GM12801 (cell line): Measurements from ENCODE around the gene JAM2.

Experiments used
- CTCF ChIP-seq: IDR thresholded peaks from one replicate; pipeline ENCODE4 v1.5.1; 2011; ENCODE audit warnings: control low read depth; ENCODE audit not compliant: insufficient read length; ENCODE audit errors: extremely low read depth

Gene JAM2

DNA sequence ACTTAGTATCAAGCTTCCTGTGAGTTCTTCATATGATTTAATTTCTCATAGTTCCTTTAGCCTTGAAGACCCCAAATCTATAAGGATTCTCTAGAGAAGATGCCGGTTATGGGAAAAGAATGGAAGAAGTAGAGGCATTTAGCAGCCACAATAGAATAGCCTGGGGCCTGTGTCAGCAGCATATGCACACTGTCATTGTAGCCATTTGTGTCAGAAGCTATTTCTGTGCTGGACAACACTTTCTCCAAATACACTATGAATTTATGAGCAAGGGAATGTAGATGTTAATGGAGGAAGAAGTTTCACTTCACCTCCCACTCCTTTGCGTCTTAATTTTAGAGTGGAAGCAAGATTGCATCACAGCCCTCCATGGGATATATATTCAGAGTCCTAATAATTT lies 17.4 kb downstream of the JAM2 start:
- no peak for TF ChIP-seq CTCF

- no peak for TF ChIP-seq CTCF
Observed at GRCh38 chr21:25657140-25657539, 18.1 kb downstream of the JAM2 start.

DNA sequence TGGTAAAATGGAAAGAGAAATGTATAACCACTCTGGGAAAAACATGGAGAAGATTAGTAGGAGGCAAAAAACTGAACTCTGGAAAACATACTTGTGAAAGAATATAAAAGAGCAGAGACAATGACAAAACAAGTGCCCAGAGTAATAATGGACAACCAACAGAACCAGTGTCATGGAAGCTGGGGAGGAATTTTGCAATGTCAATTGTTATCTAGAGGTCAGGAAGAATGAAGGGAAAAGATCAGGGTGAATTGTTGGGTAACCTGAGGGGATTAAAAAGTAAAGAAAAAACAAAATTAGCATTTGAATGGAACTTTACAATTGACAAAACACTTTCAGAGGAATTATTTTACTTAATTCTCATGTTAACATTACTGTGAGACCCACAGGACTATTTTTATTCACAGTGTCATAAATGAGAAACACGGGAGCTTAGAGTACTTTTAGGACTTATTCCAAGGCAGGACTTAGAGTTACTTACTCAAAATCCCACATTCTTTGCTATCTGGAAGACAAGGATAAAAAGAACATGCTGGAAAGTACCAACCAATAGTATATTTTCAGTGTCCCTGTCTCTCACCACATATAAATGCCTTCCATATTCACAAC lies 19.5 kb downstream of the JAM2 start:
- TF ChIP-seq CTCF = no peak

DNA sequence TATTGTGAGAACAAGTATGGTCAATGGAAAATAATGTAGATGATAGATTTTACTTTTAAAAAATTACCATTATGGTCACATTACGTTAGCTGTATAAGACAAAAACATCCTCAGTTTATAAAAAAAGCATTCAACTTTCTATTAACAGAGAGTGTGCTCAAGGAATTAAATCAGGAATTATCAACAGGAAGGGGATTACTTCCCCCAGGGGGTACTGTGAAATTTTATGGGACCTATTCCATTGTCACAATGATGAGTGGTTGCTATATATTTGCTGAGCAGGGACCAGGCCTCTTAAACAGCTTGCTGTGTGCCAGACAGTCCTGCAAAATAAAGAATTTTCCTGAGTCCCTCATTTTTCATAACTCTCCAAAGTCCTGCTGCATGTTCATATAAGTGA lies 21.2 kb downstream of the JAM2 start:
- no peak for TF ChIP-seq CTCF

- no peak for TF ChIP-seq CTCF
Observed at GRCh38 chr21:25664491-25664931, 25.5 kb downstream of the JAM2 start.

DNA sequence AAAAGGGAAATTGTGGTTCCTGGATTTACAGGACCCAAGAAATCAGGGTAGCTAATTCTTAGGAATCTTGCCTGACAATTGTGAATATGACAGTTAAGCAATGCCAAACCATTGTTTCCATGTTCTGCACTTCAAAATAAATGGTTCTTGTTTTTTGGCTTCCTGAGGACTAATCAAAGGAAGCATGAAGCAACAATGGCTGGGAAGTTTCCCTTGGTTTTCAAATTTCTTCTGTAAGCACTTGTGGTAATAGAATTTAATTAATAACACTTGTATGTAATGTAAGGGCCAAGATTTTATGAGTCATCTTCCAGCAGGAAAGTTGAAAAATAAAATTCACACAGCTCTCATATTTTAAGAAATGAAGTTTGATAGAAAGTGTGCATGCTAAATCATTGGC lies 31.7 kb downstream of the JAM2 start:
- TF ChIP-seq CTCF = no peak

DNA sequence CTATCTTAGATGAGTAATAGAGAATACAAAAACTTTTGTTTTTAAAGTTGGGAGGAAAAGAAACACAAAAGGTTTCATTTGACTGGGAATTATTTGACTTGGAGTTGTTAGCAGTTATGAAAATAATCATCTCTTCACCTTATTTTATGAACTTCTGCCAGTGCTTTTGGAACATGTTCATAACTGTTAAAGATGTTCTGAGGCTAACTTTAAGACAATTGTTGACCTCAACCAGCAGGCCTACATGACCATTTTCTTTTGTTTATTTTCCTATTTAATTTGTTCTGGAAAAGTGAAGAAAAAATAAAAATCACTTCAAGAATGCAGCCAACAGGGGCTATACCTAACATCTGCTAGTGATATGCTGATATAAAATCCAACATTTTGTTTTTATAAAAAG lies 37.4 kb downstream of the JAM2 start:
- TF ChIP-seq CTCF = no peak
